GM21723 (cell line): ENCODE measurements around the gene PTPRO.

Source experiments
- ATAC-seq: cut with Tn5 transposase; IDR thresholded peaks from one replicate; pipeline ENCODE4 v1.9.1; 2021; ENCODE audit warnings: mild to moderate bottlenecking, moderate library complexity; ENCODE audit not compliant: unreplicated experiment

PTPRO gene

GRCh38 chr12:15443611-15444010, 121.3 kb downstream of the PTPRO start:
- no peak for ATAC-seq

DNA sequence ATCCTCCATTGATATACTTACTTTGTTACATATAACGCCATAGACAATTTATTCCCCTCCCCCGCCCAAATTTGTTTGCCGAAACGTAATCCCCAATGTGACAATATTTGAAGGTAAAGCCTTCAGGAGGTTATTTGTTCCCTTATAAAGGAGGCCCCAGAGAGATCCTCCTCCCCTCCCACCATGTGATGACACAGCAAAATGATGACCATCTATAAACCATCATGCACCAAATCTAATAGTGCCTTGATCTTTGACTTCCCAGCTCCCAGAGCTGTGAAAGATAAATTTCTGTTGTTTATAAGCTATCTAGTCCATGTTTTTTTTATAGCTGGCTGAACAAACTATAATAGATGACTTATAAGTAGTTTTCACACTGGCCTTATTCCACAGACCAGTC, 122.2 kb downstream of the PTPRO start:
- no peak for ATAC-seq

DNA sequence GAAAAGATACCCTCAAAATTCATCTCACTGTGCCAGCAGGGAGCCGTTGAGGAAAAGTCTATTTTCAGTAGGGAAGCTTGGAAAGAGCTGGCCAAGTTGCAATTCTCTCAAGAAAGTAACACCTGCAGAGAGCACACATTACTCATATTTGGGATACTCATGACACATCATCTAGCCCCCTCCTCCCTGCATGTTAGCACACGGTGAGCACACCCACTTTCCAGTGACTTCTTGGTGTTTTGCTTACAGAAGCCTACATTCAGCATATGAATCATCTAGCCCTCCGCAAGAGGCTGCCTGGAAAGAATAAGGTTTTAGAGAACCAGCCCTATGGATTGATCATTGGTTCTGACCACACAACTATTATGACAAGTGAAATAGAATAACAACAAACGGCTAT, 124.5 kb downstream of the PTPRO start:
- no peak for ATAC-seq

- peak; percentile 82 for ATAC-seq
These were observed 131.3 kb downstream of the PTPRO start for GRCh38 chr12:15453613-15454012.

- no peak for ATAC-seq
These were observed 135.7 kb downstream of the PTPRO start for GRCh38 chr12:15458008-15458407.

GRCh38 chr12:15468911-15469310, 146.6 kb downstream of the PTPRO start:
- no peak for ATAC-seq

GRCh38 chr12:15469356-15469755, 147.0 kb downstream of the PTPRO start:
- no peak for ATAC-seq

GRCh38 chr12:15472036-15472435, 149.7 kb downstream of the PTPRO start:
- ATAC-seq, result no peak

- no peak for ATAC-seq
These were observed 152.5 kb downstream of the PTPRO start for GRCh38 chr12:15474766-15475165.

- ATAC-seq, result no peak
These were observed 155.5 kb downstream of the PTPRO start for GRCh38 chr12:15477761-15478160.

- ATAC-seq, result no peak
These were observed 159.5 kb downstream of the PTPRO start for GRCh38 chr12:15481846-15482245.

- no peak for ATAC-seq
These were observed 163.2 kb downstream of the PTPRO start for GRCh38 chr12:15485466-15485865.

DNA sequence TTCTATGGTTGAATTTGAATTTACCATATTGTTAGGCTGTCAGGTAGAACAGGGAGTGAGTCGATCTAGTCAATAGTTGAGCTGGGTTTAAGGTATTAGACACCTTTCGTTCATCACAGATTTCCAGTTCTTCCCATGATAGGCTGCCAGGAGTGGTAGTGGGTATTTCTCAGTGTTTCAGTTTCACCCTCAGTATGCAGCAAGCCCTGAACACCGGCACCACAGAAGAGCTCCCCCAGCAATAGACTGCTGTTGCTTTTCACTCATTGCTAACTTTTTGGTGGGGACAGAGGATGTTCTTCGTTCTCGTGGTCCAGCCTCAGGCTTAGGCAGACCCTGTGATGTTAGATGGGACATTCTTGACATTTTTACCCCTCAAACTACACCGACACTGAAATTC, 164.6 kb downstream of the PTPRO start:
- no peak for ATAC-seq

- ATAC-seq, result no peak
These were observed 166.2 kb downstream of the PTPRO start for GRCh38 chr12:15488481-15488880.

GRCh38 chr12:15494329-15495046, 172.2 kb downstream of the PTPRO start:
- ATAC-seq, result peak; percentile 83

- no peak for ATAC-seq
These were observed 173.4 kb downstream of the PTPRO start for GRCh38 chr12:15495746-15496145.

- ATAC-seq, result no peak
These were observed 174.4 kb downstream of the PTPRO start for GRCh38 chr12:15496738-15497137.

DNA sequence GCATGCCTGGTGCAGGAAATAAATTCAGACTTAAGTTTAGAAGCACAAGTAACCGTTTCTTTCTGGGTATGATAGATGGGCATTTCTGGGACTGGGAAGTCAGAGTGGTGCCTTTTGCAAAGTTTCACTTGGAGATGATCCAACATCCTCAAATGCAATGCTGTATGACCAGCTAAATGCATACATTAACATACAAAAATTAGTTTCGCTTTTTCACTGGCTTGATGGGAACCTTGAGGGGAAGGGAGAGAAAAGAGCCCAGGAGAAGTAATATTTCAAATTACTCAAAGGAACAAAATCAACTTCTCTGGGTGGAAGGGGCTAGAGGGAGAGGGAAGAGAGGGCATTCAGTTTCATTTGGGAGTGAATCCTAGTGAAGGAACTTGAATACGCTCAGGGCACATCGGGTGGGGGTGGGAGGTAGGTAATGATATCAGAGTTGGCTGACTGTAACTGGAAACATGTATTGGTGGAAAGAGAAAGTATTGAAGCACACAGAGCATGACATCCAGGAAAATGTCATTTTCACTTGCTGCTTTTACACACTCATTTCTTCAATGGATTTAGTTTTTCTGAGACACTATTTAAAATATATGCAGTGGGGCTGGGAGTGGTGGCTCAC, 175.5 kb downstream of the PTPRO start:
- no peak for ATAC-seq

GRCh38 chr12:15502211-15502610, 179.9 kb downstream of the PTPRO start:
- ATAC-seq, result no peak

- ATAC-seq, result no peak
These were observed 183.3 kb downstream of the PTPRO start for GRCh38 chr12:15505616-15506015.

GRCh38 chr12:15515010-15515409, 192.7 kb downstream of the PTPRO start:
- ATAC-seq, result no peak

DNA sequence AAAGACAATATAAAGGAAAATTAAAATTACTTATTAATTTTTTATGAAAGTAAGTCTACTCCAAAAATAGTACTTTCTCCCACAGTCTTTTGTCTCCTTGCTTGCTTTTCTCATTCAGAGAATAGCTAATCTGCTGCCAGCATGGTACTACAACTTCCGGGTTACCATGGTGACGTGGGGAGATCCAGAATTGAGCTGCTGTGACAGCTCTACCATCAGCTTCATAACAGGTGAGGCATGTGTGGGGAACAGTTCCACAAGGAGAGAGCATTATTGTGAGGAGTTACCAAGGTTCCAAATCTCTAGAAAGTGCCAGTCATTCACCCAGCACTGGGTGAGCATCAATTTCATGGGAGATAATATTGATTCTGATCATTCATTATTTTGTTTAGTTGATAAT, 197.8 kb downstream of the PTPRO start:
- ATAC-seq, result no peak

DNA sequence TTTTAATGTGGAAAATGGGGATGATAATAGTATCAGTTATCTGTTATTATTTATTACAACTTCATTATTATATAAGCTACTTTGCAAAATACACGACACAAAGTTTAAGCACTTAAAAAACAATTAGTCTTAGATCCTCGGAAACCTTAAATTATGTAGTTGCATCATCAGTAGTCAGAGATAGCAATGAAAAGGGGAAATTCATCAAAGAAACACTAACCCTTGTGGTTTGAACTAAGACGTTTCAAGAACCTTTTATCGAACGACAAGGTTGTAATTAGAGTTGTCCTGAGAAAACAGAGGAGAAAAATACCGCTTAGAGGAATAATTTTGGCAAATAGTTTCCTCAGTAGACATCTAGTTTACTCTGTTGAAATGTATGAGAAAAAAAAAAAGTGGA, 198.5 kb downstream of the PTPRO start:
- no peak for ATAC-seq
